Measurements from ENCODE around the gene ZNF831. TPM values are rescaled to one million over a fixed set of nuclear protein-coding genes. Genes with fewer than 3 reads are reported as not detected.

ZNF831 gene
- total and polyA plus RNA-seq, 10 of the 15 experiments (the other 5 are each of a cell fraction or from before 2014, with no cell fraction given) = 0.01 to 0.97 (median 0.23) TPM

DNA sequence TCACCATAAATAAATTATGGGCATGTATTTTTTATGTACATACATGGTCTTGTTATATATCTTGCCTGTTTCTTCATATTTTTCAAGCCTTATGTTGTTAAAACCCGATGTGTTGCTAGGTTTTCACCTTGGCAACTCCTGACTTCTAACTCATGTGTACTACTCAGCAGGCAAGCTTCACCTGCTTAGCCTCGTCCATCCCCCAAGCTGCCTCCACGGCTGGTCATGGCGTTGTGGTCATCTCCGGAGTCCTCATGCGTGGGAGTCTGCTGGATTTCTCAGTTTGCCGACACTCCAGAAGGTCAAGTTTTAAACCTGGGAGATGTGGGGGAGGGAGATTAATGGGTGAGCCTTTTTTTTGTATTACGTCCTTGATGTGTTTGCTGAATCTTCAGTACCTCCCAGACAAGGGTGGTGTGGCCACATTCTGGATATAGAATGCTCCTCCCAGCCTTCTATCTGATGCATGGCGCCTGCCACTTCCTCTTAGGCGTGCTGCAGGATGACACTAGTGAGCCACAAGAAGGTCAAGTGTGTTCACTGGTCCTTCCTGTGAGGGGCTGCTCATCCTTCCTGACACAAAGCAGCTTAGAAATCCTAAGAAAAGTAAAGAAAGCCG lies 110.2 kb downstream of the ZNF831 start:
- H3K9ac ChIP-seq (ENCODE audit: control insufficient read depth, insufficient read depth, low read length) = no peak overlapping the region
- no peak for FAIRE-seq
- WGBS (ENCODE audit: insufficient coverage, insufficient replicate concordance, low lambda C conversion rate, missing lambda C conversion rate) = 22% methylated on average over 11 of the region's 11 CpGs
- no peak overlapping the region for H3K4me2 ChIP-seq (ENCODE audit: control insufficient read depth, insufficient read depth)
- TF ChIP-seq SUPT20H (IDR thresholded peaks at IDR 0.05; ENCODE audit: borderline replicate concordance, control insufficient read depth, low read depth, low read length) (no peak), ATF7 (IDR thresholded peaks at IDR 0.05; ENCODE audit: low read depth) (no peak), ZBED1 (IDR thresholded peaks at IDR 0.05; ENCODE audit: borderline replicate concordance) (no peak)
- TF ChIP-seq, protein P1, sequence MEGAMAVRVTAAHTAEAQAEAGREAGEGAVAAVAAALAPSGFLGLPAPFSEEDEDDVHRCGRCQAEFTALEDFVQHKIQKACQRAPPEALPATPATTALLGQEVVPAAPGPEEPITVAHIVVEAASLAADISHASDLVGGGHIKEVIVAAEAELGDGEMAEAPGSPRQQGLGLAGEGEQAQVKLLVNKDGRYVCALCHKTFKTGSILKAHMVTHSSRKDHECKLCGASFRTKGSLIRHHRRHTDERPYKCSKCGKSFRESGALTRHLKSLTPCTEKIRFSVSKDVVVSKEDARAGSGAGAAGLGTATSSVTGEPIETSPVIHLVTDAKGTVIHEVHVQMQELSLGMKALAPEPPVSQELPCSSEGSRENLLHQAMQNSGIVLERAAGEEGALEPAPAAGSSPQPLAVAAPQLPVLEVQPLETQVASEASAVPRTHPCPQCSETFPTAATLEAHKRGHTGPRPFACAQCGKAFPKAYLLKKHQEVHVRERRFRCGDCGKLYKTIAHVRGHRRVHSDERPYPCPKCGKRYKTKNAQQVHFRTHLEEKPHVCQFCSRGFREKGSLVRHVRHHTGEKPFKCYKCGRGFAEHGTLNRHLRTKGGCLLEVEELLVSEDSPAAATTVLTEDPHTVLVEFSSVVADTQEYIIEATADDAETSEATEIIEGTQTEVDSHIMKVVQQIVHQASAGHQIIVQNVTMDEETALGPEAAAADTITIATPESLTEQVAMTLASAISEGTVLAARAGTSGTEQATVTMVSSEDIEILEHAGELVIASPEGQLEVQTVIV (IDR thresholded peaks at IDR 0.05; ENCODE audit: borderline replicate concordance, partially characterized antibody) = no peak
- TF ChIP-seq, protein P2, sequence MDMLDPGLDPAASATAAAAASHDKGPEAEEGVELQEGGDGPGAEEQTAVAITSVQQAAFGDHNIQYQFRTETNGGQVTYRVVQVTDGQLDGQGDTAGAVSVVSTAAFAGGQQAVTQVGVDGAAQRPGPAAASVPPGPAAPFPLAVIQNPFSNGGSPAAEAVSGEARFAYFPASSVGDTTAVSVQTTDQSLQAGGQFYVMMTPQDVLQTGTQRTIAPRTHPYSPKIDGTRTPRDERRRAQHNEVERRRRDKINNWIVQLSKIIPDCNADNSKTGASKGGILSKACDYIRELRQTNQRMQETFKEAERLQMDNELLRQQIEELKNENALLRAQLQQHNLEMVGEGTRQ (IDR thresholded peaks at IDR 0.05; ENCODE audit: borderline replicate concordance, low read depth, low read length) = no peak
- no peaks in the 10 kb centered on the region for H3K36me3 ChIP-seq (ENCODE audit: control insufficient read depth in 2 of 2, insufficient read depth in 2 of 2, low read length in 1 of 2)
- SMC1A ChIA-PET (ENCODE audit: uncharacterized antibody, unreplicated experiment) = no interaction called here
- no peak overlapping the region for H3K4me3 ChIP-seq
- no TSS peak for BruUV-seq (replicated peaks)
- H3K4me1 ChIP-seq (ENCODE audit: control insufficient read depth, insufficient read depth, low read length) = no peaks in the 10 kb centered on the region
- CTCF ChIA-PET = no interaction called here
- intact Hi-C loops (cut with micrococcal nuclease; ENCODE audit: unreplicated experiment) = no loop called here
- no peak overlapping the region for H2AFZ ChIP-seq (ENCODE audit: control insufficient read depth, low read depth, low read length)
- H3K27ac ChIP-seq (ENCODE audit: control insufficient read depth, insufficient read depth) = no peak overlapping the region
- in situ Hi-C loops (cut with MboI) = no loop called here
- H4K20me1 ChIP-seq (ENCODE audit: control insufficient read depth, insufficient read depth) = no peaks in the 10 kb centered on the region
- POLR2A ChIA-PET = no interaction called here
- DNase-seq (ENCODE audit: low read depth, low spot score) = no peak
- H3K27me3 ChIP-seq (replicated peaks in 1 of 2; ENCODE audit: control insufficient read depth in 2 of 2, insufficient read depth in 2 of 2, low read length in 1 of 2) = peaks cover 3 to 4% of the 10 kb centered on the region in 2 experiments; a peak in 2 of 4 replicates
- no peaks in the 10 kb centered on the region for H3K79me2 ChIP-seq (ENCODE audit: control insufficient read depth, insufficient read depth, low read length)
- RAD21 ChIA-PET (ENCODE audit: unreplicated experiment) = no interaction called here
- no peaks in the 10 kb centered on the region for H3K9me3 ChIP-seq (replicated peaks; ENCODE audit: control insufficient read depth, insufficient read depth, low read length)
- ATAC-seq = no peak

Data from GM12878 (cell line).